HG03060 (cell line): ENCODE measurements around the gene RNU1-1.
"Not testable (repeated sequence)": the region's sequence is repeated elsewhere in the genome, so short reads cannot be mapped to it uniquely, and the experiment has no call there.

Experiments used
- ATAC-seq: cut with Tn5 transposase; IDR thresholded peaks from one replicate; pipeline ENCODE4 v1.9.1; 2021; ENCODE audit warnings: low read depth, moderate number of reproducible peaks; ENCODE audit not compliant: unreplicated experiment

The RNU1-1 gene

DNA sequence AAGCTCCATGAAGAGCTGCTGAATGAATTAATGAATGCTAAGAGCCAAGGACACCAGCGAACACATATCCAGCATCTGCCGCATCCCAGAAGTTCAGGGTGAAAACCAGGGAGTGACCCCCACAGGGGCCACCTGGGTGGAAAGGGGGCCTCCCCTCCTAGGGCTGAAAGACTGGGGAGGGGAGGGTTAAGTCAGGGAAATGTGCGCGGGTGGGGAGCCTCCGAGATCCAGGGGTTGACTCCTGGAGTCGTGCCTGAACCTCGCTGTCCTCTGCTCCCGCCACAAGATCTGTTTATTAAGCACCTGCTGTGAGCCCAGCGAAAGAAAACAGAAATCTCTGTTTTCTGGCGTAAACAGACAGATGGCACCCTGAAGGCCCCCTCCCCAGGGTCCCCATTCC lies 16.0 kb downstream of the RNU1-1 start:
- ATAC-seq: not testable (repeated sequence)

DNA sequence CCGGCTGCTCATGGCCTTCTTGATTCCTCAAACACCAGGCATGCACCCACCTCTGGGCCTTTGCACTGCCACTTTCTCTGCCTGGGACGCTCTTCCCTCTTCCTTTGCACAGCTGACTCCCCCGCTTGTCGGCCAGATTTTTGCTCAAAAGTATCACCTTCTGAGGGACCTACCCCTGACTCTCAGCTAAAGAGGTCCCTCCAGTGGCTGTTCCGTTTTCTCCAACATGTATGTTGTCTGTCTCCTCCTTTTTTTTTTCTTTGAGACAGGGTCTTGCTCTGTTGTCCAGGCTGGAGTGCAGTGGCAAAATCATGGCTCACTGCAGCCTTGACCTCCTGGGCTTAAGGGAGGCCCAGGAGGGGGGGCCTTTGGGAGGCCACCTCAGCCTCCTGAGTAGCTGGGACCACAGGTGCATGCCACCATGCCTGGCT lies 16.6 kb downstream of the RNU1-1 start:
- not testable (repeated sequence) for ATAC-seq

DNA sequence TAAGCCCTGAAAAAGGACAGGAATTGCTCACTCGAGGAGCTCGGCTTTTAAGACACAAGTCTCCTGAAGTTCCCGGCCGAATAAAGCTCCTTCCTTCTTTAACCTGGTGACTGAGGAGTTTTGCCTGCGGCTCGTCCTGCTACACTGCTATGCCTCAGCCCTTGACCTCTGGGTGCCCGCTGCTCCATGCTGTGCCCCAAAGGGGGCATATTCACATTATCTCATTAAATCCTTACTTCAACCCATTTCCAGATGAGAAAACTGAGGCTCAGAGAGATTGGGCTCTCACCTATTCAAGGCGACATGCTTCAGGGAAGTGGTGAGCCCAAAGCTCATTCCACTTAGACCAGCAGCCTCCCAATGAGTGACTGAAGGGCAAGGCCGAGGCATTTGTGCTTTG lies 20.4 kb downstream of the RNU1-1 start:
- not testable (repeated sequence) for ATAC-seq

GRCh38 chr1:16492937-16493336 lies 21.1 kb downstream of the RNU1-1 start:
- not testable (repeated sequence) for ATAC-seq

DNA sequence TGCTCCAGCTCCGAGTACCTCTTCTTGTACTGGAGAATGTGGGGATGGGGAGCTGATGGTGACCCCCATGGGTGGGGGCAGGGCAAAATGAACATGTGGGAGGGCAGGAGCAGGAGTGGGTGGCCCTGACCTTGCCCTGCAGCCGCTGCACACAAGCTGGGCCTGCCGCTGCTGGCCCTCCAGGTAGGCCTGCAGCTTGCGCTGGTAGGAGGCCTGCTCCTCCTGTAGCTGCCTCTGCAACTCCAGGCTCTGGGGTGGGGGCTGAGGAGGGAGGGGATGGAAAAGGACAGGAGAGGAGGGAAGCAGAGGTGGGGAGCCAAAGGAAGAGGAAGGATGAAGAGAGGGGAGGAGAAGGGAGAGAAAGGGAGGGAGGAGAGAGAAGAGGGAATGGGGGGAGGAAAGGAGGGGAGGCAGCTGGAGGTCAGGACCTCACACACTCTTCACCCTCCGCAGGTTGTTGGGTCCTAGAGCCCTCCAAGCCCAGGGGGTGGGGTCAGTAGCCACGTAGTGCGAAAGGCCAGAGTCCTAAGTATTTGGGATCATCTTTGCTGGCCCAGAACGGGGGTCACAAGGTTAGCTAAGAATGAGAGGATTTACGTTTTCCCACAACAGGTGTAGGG lies 22.9 kb downstream of the RNU1-1 start:
- no peak for ATAC-seq

GRCh38 chr1:16489195-16489880 lies 24.7 kb downstream of the RNU1-1 start:
- not testable (repeated sequence) for ATAC-seq

GRCh38 chr1:16487011-16487410 lies 27.1 kb downstream of the RNU1-1 start:
- not testable (repeated sequence) for ATAC-seq

DNA sequence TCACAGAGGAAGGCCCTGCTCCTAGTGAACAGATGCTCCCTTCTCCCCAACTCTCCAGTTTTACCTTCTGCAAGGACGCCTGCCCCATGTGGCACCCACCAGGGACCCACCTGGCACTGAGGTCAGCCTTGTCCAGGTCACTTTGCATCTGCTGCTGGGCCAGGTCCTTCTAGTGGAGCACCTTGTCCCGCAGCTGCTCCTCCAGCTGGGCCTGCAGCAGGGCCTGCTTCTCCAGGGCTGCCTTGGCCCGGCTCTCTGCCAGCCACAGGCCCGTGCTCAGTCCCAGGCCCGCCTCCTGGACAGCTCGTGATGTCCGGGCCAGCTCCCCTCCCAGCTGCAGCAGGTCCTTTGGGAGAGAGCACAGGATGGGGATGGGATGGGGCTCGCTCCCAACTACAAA lies 27.8 kb downstream of the RNU1-1 start:
- ATAC-seq: not testable (repeated sequence)

DNA sequence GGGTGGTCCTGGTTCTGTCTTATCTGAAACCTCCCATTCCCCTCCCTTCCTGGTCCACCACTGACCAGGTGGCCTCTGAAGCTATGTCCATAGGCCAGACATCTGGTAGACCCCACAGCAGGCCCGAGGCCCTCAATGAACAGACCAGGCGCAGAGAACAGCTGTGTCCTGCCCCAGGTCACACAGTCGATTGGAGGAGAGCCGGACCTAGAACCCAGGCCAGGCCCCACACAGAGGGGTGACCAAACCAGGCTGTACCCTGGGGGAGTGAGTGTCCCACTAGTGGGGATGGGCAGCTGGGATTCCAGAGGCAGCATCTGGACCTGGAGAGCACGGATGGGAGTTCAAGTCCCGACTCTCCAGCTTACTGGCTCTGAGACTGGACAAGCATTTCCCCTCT lies 29.2 kb downstream of the RNU1-1 start:
- no peak for ATAC-seq

GRCh38 chr1:16484501-16484835 lies 29.6 kb downstream of the RNU1-1 start:
- ATAC-seq: no peak

DNA sequence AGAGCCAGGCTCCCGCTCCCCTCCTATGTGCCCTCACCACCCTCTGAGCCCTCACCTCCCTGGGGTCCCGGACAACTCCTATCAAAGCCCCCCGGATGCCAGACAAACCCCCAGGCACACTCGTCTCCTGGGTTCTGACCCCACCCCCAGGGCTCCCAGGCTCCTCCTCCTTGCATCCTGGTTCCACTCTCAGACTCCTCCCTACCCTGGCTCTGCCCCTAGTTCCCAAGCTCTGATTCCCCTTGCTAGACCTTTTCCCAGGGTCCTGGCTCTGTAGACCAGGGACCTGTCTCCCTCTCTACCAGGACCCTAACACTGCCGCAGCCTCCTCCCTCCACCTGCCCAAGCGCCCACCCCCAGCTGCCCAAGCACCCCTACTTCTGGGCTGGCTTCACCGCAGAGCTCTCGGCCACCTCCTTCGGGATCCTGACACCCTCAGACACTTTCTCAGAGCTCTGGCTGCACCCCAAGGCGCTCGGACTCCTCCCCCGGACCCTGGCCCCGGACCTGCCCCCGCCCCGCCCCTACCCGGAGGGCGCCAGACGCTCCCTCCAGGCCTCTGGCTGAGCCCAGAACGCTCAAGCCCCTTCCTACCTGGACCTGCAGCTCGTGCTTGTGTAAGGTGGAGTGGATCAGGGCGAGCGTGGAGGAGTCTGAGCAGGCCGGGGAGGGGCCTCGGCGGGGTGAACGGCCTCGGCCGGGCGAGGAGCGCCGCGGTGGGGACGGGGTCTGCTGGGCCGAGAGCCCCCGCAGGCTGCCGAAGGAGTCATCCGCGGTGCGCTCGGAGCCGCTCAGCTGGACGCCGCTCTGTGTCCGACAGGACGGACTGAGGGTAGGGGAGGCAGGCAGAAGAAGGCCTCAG lies 30.2 kb downstream of the RNU1-1 start:
- ATAC-seq: not testable (repeated sequence)

- ATAC-seq: not testable (repeated sequence)
These were observed 30.9 kb downstream of the RNU1-1 start for GRCh38 chr1:16483146-16483545.

DNA sequence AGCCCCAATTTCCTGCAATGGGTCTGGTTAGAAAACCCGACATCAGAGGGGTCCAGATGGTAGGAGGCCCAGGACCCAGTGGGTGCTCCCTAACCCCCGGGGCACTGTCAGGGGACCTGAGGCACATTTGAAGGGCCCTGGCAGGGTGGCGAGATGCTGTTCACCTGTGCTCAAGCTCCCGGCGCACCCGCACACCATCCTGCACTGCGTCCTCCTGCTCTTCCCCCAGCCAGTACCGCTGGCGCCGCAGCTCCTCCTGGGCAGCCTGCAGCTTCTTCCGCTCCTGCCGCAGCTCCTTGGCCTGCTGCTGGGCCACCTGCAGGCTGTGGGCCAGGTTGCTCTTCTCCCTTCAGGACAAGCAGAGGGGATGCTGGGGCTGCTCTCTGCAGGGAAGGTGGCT lies 36.0 kb downstream of the RNU1-1 start:
- ATAC-seq: no peak

DNA sequence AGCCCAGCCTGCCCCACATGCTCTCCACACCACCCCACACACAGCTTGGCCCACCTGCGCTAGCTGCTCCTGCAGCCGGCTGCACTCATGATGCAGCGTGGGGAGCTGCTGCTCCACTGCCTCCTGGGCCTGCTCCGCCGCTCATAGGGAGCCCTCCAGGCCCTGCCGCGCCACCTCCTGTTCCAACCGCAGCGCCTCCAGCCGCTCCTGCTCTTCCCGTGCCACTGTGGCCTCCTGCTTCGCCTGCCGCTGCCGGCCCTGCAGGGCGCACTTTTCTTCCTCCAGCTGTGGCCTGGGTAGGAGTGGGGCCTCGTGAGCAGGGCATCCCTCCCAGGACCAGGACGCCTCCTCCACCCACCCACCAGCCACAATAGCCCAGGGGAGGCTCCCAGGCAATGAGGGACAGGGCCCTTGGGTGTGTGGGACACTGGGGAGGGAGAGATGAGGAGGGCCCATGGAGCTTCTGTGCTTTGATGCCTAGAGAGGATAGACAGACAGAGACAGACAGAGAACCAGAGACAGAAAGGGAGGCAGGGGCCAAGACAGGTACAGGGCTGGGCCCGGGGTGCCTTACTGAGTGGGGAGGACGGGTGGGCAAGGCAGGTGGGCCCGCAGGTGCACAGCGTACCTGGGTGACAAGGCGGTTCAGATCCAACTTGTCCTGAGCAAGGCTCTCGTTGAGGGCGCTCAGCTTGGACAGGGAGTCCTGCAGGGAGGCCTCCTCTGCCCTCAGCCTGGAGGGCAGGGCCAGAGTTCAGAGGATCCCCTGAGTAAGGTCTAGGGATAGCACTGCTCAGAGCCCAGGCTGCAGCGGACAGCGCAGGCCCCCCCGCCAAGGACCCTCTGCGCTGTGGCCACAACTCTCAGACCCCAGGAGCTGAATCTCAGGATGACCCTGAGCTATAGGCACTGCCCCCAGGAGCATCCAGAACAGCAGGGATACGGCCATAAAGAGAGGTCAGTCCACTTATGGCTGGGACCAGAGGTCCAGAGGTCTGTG lies 38.0 kb downstream of the RNU1-1 start:
- not testable (repeated sequence) for ATAC-seq

DNA sequence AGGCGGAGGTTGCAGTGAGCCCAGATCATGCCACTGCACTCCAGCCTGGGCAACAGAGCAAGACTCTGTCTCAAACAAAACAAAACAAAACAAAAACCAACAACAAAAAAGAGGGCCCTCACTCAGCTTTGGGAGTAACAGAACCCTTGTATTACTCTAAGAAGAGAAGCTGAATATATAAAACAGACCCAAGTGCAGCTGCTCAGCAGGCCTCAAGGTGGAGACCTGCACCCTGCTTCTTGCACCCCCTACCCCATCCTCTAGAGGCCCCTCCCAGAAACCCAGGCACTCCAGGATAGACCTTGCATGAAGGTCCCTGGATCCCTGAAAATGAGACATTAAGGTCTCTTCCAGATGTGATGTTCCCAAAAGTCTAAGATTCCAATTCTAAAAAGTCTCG lies 39.2 kb downstream of the RNU1-1 start:
- ATAC-seq: not testable (repeated sequence)

- ATAC-seq: no peak
These were observed 39.8 kb downstream of the RNU1-1 start for GRCh38 chr1:16474166-16474800.

DNA sequence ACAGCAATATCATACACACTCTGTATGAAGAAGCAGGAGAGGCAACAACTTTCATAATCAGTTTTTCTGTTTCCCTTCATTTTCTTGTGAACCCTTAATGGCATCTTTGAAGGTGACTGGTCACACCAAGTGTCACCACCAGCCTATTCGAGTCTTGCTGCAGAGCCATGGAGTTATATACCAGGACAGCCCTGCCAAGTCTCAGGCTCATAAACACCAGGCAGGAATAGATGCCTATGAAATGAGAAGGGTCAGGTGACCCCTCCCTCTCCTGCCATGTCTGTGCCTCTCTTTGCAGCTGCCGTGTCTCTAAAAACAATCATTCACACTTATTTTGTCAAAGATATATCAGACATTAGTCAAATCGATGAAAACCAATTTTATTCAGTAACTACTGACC lies 45.5 kb downstream of the RNU1-1 start:
- no peak for ATAC-seq

GRCh38 chr1:16464917-16465625 lies 49.0 kb downstream of the RNU1-1 start:
- no peak for ATAC-seq
